ENCODE measurements around the gene SGO1.

SGO1 gene

GRCh38 chr3:20143519-20143918 lies 42.5 kb downstream of the SGO1 start:
- no peak for TF ChIP-seq CTCF (IDR thresholded peaks at IDR 0.05; ENCODE audit: extremely low read depth, insufficient read depth, missing control alignments)
- in situ Hi-C loops (cut with MboI; ENCODE audit: low pct_unique_long_range_greater_than_20kb, low sequenced_read_pairs, unreplicated experiment): no loop called here
- DNase-seq (ENCODE audit: low spot score): no peak

- in situ Hi-C loops (cut with MboI; ENCODE audit: low pct_unique_long_range_greater_than_20kb, low sequenced_read_pairs, unreplicated experiment): no loop called here
- TF ChIP-seq CTCF (IDR thresholded peaks at IDR 0.05; ENCODE audit: extremely low read depth, insufficient read depth, missing control alignments): no peak
- DNase-seq (ENCODE audit: low spot score): no peak
Observed at GRCh38 chr3:20142517-20142916, 43.5 kb downstream of the SGO1 start.

GRCh38 chr3:20141851-20142250 lies 44.2 kb downstream of the SGO1 start:
- in situ Hi-C loops (cut with MboI; ENCODE audit: low pct_unique_long_range_greater_than_20kb, low sequenced_read_pairs, unreplicated experiment): no loop called here
- no peak for TF ChIP-seq CTCF (IDR thresholded peaks at IDR 0.05; ENCODE audit: extremely low read depth, insufficient read depth, missing control alignments)
- DNase-seq (ENCODE audit: low spot score): no peak

DNA sequence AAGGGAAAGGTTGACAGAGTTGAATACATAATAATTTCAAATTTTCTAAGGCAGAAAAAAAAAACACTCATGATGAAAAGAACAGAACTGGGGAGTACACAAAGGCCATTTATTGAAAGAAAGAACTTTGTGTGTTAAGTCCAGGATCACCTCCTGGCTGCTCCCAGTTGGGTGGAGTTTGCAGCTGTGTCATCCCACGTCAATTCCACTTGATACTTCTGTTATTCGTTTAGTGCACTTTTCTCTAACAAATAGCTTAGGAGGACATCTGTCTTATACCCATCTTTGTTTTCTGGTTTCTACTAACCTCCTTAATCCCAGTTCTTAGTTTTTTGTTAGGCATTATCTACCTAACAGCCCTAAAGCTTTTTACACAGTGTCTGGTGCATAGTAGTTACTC lies 44.7 kb downstream of the SGO1 start:
- in situ Hi-C loops (cut with MboI; ENCODE audit: low pct_unique_long_range_greater_than_20kb, low sequenced_read_pairs, unreplicated experiment): no loop called here
- DNase-seq (ENCODE audit: low spot score): no peak
- TF ChIP-seq CTCF (IDR thresholded peaks at IDR 0.05; ENCODE audit: extremely low read depth, insufficient read depth, missing control alignments): no peak

DNA sequence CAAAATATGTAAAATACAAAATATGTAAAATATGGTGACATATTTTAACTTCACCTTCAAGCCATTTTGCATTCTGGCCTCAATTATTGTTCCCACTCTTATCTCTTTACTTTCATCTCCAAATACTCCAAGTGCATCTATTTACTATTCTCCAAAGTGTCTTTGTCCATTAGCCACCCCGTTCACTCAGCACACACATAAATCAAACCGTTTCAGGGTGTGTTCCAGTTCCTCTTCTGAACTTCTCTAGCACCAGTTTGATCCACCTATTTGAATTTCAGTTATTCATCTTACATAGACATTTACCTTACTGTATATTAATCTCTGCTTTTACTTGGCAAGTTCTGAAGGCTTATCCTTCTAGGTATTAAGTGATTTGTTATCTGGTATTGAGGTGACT lies 45.1 kb downstream of the SGO1 start:
- in situ Hi-C loops (cut with MboI; ENCODE audit: low pct_unique_long_range_greater_than_20kb, low sequenced_read_pairs, unreplicated experiment): no loop called here
- no peak for DNase-seq (ENCODE audit: low spot score)
- TF ChIP-seq CTCF (IDR thresholded peaks at IDR 0.05; ENCODE audit: extremely low read depth, insufficient read depth, missing control alignments): no peak

DNA sequence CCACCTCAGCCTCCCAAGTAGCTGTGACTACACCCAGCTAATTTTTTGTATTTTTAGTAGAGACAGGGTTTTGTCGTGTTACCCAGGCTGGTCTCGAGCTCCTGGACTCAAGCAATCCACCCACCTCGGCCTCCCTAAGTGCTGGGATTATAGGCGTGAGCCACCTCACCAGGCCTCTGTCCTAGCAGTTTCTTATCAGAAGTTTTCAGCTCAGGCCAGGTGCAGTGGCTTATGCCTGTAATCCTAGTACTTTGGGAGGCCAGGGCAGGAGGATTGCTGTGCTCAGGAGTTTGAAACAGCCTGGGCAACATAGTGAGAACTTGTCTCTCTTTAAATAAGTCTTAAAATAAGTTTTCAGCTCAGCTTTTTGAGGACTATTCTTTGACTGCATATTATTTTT lies 48.4 kb downstream of the SGO1 start:
- in situ Hi-C loops (cut with MboI; ENCODE audit: low pct_unique_long_range_greater_than_20kb, low sequenced_read_pairs, unreplicated experiment): no loop called here
- TF ChIP-seq CTCF (IDR thresholded peaks at IDR 0.05; ENCODE audit: extremely low read depth, insufficient read depth, missing control alignments): no peak
- no peak for DNase-seq (ENCODE audit: low spot score)

DNA sequence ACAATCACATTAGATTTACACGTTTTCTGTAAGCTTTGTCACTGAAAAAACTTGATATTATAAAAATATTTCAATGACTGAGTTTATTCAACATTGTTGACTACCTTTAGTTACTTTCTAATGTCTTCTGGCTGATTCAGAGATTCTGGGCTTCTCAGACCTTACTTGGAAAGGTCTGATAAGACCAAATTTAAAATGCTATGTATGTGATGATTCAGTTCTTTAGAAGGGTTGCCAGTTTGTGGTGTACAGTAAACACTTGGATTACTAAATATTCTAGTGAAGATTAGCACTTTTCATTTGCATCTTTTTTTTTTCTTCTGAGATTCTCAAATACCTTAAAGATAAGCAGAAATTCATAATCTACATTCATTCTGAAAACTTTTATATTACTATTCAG lies 49.8 kb downstream of the SGO1 start:
- in situ Hi-C loops (cut with MboI; ENCODE audit: low pct_unique_long_range_greater_than_20kb, low sequenced_read_pairs, unreplicated experiment): no loop called here
- no peak for TF ChIP-seq CTCF (IDR thresholded peaks at IDR 0.05; ENCODE audit: extremely low read depth, insufficient read depth, missing control alignments)
- DNase-seq (ENCODE audit: low spot score): no peak
